GM19351 (cell line): ENCODE results near the gene NME3.
"Not testable (repeated sequence)": the region's sequence is repeated elsewhere in the genome, so short reads cannot be mapped to it uniquely, and the experiment has no call there.

ENCODE experiments used
- ATAC-seq: cut with Tn5 transposase; IDR thresholded peaks from one replicate; pipeline ENCODE4 v1.9.1; 2021; ENCODE audit warnings: mild to moderate bottlenecking, moderate library complexity; ENCODE audit not compliant: unreplicated experiment

Gene NME3

GRCh38 chr16:1771188-1771863 lies at the start of gene NME3:
Gene NME3, minus strand, starts transcription at chr16:1771543. Its CDS starts 9 bp downstream, at chr16:1771534.
- no peak for ATAC-seq

GRCh38 chr16:1820946-1821290 lies 49.6 kb upstream of the NME3 start:
- ATAC-seq: no peak

DNA sequence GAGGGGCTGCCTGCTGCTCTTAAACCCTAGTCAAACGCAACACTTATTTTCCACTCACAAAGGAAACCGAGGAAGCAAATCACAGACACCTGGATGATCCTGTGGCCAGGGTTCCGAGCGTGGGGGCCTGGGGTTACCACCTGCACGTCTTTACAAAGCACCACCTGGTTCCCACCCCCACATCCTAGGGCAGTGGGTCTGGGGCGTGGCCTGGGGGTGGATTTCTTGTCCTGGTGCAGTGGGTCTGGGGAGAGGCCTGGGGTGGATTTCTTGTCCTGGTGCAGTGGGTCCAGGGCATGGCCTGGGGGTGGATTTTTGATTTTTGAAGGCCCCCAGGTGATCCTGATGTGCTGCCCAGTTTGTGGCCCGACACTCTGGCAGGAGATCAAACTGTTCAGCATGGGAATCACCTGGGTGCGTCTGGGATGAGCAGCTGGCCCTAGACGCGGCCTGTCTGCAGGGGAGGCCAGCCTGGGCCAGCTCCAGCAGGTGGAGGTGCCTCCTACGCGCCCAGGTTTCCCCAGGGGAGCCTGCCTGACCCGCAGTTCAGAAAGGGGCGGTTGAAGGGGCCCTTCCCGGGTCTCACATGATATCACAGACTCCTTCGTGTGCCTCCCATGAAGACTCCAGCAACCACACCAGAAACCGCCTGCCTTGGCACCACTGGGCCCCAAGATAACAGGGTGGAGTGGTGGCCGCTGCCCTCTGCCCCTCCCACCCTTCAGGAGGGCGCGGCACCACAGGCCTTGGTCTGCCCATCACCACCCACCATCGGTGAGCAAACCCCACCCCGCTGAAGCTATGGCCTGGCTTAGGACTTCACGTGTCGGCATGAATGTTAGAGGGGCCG lies 49.0 kb upstream of the NME3 start:
- no peak for ATAC-seq

- ATAC-seq: no peak
These were observed 48.3 kb upstream of the NME3 start for GRCh38 chr16:1819611-1820010.

GRCh38 chr16:1818873-1819525 lies 47.7 kb upstream of the NME3 start:
- no peak for ATAC-seq

GRCh38 chr16:1818204-1818872 lies 47.0 kb upstream of the NME3 start:
- ATAC-seq: no peak

DNA sequence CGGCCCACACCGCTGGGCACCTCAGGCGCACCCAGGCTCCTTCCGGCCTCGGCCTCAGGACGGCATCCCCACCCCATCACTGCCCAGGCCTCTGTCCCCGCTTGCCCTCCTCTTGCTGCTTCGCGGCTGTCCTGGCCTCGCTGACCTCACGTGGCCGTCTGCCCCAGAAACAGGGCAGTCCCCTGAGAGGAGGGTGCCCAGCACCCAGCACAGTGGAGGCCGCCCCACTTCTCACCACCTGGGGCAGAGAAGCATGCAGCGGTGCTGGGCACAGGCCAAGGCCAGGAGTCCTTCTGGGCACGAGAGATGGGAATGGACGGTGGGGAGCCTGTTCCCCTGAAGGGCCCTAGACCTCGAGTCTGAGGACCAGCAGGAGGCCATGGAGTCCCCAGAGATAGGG lies 46.4 kb upstream of the NME3 start:
- no peak for ATAC-seq

- ATAC-seq: no peak
These were observed 45.9 kb upstream of the NME3 start for GRCh38 chr16:1817276-1817589.

DNA sequence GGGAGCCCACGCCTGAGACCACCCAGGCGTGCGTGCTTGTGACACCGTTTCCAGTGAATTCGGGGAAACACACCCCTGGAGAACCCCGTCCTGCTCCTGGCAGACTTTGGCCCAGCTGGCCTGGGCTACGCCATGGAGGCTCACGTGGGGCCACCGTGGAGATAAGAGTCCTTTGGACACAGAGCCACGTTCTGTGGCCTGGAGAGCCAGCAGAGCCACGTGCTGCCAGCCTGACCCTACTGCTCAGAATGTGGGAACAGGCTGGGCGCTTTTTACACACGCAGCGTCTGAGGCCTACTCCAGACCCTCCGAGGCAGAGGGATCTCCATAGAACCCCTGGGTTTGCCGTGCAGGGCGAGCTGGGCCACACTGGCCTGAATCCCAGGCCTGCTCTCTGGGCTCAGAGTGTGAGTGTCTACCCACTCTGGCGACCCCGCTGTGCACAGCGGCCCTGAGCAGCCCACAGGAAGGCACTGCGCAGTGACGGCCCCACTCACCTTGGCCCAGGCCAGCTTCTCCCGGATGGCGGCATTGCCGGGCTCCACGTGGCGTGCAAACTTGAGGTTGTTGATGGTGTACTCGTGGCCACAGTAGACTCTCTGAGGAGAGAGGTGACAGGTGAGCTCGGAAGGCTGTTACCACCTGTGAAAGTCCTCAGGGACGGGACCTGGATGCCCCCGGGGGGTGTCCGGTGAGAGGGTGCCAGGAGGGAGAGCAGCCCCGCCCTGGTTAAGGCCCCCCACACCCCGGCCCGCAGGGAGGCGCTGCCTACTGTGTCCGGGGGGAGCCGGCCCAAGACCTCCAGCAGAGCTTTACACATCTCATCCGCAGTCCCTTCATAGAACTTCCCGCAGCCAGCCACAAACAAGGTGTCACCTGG lies 45.3 kb upstream of the NME3 start:
- ATAC-seq: no peak

DNA sequence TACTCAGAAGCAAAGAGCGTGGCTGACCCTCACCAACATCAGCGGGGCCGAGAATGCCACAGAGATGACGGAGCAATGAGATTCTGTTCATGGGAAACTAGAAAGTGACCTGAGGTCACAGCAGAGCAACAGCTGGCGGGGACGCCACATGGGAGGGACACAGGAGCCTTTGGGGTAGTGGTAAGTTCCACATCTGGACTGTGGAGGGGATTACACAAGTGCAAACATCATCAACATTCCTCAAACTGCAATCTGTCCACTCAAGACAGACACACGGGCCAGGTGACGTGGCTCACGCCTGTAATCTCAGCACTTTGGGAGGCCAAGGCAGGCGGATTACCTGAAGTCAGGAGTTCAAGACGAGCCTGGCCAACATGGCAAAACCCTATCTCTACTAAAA lies 44.1 kb upstream of the NME3 start:
- no peak for ATAC-seq

DNA sequence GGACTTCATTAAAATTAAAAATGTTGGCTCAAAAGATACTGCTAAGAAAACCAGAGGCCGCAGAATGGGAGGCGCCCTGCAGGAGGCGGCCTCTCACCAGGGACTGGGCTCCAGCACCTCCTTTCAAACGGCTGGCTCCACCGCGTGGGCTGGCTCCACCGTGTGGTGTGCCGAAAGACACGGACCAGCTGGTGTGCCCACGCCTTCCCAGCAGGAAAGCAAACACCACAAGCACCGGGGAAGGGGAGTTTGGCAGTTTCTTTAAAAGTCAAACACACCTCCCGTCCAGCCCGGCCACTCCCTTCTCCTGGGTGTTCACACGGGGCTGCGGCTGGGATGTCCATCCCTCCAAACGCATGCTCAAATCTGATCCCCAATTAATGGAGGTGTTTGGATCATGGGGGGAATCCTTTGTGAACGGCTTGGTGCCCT lies 41.4 kb upstream of the NME3 start:
- no peak for ATAC-seq

- ATAC-seq: no peak
These were observed 39.2 kb upstream of the NME3 start for GRCh38 chr16:1810536-1810935.

DNA sequence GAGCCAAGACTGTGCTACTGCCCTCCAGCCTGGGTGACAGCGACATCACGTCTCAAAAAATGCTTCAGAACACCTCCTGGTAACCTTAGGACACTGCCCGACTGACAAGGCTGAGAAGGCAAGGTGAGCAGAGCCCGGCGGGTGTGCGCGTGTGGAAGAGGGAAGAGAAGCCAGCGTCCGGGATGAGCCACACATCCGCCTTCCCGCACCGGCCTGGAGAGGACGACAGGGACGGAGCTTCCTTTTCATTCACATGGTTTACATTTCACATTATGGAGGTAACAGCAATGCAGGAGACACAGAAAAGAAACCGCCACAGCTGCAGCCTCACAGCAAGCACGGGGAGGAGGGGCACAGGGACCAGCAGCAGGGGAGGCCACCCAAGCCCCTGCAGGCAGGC lies 38.8 kb upstream of the NME3 start:
- ATAC-seq: no peak

GRCh38 chr16:1809281-1809801 lies 38.0 kb upstream of the NME3 start:
- ATAC-seq: no peak

DNA sequence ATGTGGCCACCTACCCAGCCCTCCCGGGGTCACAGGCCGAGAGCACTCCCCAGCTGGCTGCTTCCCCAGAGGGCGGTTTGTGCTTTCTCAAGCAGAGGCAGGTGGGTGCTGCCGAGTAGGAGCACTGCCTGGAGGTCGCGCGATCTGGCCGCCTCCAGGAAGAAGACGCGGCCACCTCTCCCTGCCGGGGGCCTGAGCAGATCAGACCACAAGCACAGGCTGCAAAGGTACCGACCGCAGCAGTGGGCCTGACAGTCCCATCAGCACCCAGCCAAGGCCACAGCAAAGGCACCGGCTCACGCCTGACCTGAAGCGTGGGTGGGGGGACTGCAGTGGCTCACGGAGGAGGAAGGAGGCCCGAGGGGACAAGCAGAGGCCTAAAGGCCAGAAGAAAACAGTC lies 37.3 kb upstream of the NME3 start:
- ATAC-seq: no peak

DNA sequence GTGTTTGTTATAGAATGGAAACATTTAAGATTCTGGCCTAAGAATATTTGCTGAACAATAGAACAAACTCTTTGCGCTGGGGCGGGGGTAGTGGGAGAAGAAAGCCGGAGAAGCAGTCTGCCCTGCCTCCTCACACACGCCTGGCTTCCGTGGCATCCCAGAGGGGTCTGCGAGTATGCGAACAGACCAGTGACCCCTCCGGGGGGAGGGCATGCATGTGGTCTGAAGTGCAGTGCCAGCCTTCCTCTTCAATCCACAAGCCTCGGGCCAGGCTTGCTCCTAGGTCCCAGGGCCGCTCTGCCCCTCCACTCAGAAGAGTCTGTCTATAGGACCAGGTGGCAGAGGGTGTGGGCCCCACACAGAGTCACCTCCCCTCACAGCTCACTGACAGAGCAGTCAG lies 36.3 kb upstream of the NME3 start:
- ATAC-seq: no peak

GRCh38 chr16:1800701-1801100 lies 29.4 kb upstream of the NME3 start:
- no peak for ATAC-seq

- not testable (repeated sequence) for ATAC-seq
These were observed 27.9 kb upstream of the NME3 start for GRCh38 chr16:1799263-1799662.

GRCh38 chr16:1794908-1795666 lies 23.7 kb upstream of the NME3 start:
- ATAC-seq: no peak
